ENCODE results near the gene ATR.
"Not testable (repeated sequence)": the region's sequence is repeated elsewhere in the genome, so short reads cannot be mapped to it uniquely, and the experiment has no call there.

Gene ATR

GRCh38 chr3:142595951-142596725 lies 17.6 kb upstream of the ATR start, which contains the start of gene PLS1:
TSS of gene PLS1 (plus strand) at chr3:142596393. CDS start at chr3:142664238, 67,845 bp downstream.
- H3K27ac ChIP-seq = peak within 1 kb of the TSS in 14 of 21 experiments; percentile 8 to 68 (median 46)
- peak within 1 kb of the TSS; percentile 45 to 66 (median 54) for H3K4me3 ChIP-seq

- peak overlapping the region in 14 of 21 experiments; percentile 8 to 68 (median 46) for H3K27ac ChIP-seq
- peak overlapping the region; percentile 45 to 66 (median 54) for H3K4me3 ChIP-seq
These were observed 17.0 kb upstream of the ATR start for GRCh38 chr3:142595581-142595950.

- H3K4me3 ChIP-seq = peak overlapping the region in 1 of 7 experiments; percentile 53
- H3K27ac ChIP-seq = no peak overlapping the region
These were observed 16.6 kb upstream of the ATR start for GRCh38 chr3:142595141-142595540.

- not testable (repeated sequence) for H3K4me3 ChIP-seq, H3K27ac ChIP-seq
These were observed 13.7 kb upstream of the ATR start for GRCh38 chr3:142592268-142592667.

GRCh38 chr3:142588703-142589102 lies 10.2 kb upstream of the ATR start:
- H3K4me3 ChIP-seq = no peak overlapping the region
- no peak overlapping the region for H3K27ac ChIP-seq

- Histone ChIP-seq H3K27ac (no peak overlapping the region), H3K4me3 (no peak overlapping the region)
These were observed 8.4 kb upstream of the ATR start for GRCh38 chr3:142586803-142587406.

GRCh38 chr3:142581070-142581469 lies 2.5 kb upstream of the ATR start:
- not testable (repeated sequence) for H3K4me3 ChIP-seq, H3K27ac ChIP-seq

GRCh38 chr3:142580061-142580423 lies 1.5 kb upstream of the ATR start:
- no peak overlapping the region for H3K27ac ChIP-seq
- no peak overlapping the region for H3K4me3 ChIP-seq

GRCh38 chr3:142577696-142578328 lies 721 bp downstream of the ATR start:
- peak overlapping the region; percentile 82 to 95 (median 87) for H3K4me3 ChIP-seq
- H3K27ac ChIP-seq = peak overlapping the region; percentile 71 to 96 (median 93)

GRCh38 chr3:142576792-142577191 lies 1.7 kb downstream of the ATR start:
- peak overlapping the region in 2 of 21 experiments; percentile 7 to 96 for H3K27ac ChIP-seq
- H3K4me3 ChIP-seq = no peak overlapping the region

- Histone ChIP-seq H3K4me3 (no peak overlapping the region), H3K27ac (no peak overlapping the region)
These were observed 3.9 kb downstream of the ATR start for GRCh38 chr3:142574665-142575064.

- not testable (repeated sequence) for H3K27ac ChIP-seq, H3K4me3 ChIP-seq
These were observed 4.3 kb downstream of the ATR start for GRCh38 chr3:142574223-142574622.

GRCh38 chr3:142569422-142569821 lies 9.1 kb downstream of the ATR start:
- not testable (repeated sequence) for H3K4me3 ChIP-seq, H3K27ac ChIP-seq

- H3K27ac ChIP-seq = no peak overlapping the region
- no peak overlapping the region for H3K4me3 ChIP-seq
These were observed 10.0 kb downstream of the ATR start for GRCh38 chr3:142568393-142569017.

- H3K27ac ChIP-seq = peak overlapping the region in 1 of 21 experiments; percentile 31
- H3K4me3 ChIP-seq = no peak overlapping the region
These were observed 12.4 kb downstream of the ATR start for GRCh38 chr3:142566096-142566495.

GRCh38 chr3:142563496-142563997 lies 15.0 kb downstream of the ATR start:
- H3K27ac ChIP-seq = no peak overlapping the region
- no peak overlapping the region for H3K4me3 ChIP-seq

GRCh38 chr3:142560118-142560517 lies 18.4 kb downstream of the ATR start:
- no peak overlapping the region for H3K4me3 ChIP-seq
- no peak overlapping the region for H3K27ac ChIP-seq

- no peak overlapping the region for H3K27ac ChIP-seq
- H3K4me3 ChIP-seq = no peak overlapping the region
These were observed 24.8 kb downstream of the ATR start for GRCh38 chr3:142553741-142554140.

- H3K4me3 ChIP-seq, H3K27ac ChIP-seq: not testable (repeated sequence)
These were observed 26.0 kb downstream of the ATR start for GRCh38 chr3:142552579-142552978.

GRCh38 chr3:142549986-142550385 lies 28.5 kb downstream of the ATR start:
- no peak overlapping the region for H3K27ac ChIP-seq
- no peak overlapping the region for H3K4me3 ChIP-seq
